Sigmoid colon (tissue), 4 donors: ENCODE results near the gene TENM3.

Experiments
- EP300 ChIP-seq, 4 donors: sonication (generic); formaldehyde crosslinking; IDR thresholded peaks; one replicate each; pipeline ENCODE4 v1.6.1; 2017; ENCODE audit warnings: antibody characterized with exemption in 4 of 4
- POLR2A ChIP-seq, 2 donors: fragments of 450-650 bp; IDR thresholded peaks; one replicate each; pipeline ENCODE4 v1.6.1; 2016; ENCODE audit warnings: antibody characterized with exemption in 2 of 2, mild to moderate bottlenecking in 2 of 2, moderate library complexity in 2 of 2
- POLR2AphosphoS5 ChIP-seq, 4 donors: sonication (generic); formaldehyde crosslinking; IDR thresholded peaks; one replicate each; pipeline ENCODE4 v1.6.1; 2017; ENCODE audit warnings: antibody characterized with exemption in 4 of 4
- TF ChIP-seq, protein P1 (sequence below), 4 experiments: fragments of 450-650 bp in 3 of 4; fragments of 200-600 bp in 1 of 4; IDR thresholded peaks; one replicate each; pipeline ENCODE4 v1.5.1; 2016 to 2019; ENCODE audit warnings: antibody characterized with exemption in 4 of 4, mild to moderate bottlenecking in 3 of 4, moderate library complexity in 2 of 4

DNA sequence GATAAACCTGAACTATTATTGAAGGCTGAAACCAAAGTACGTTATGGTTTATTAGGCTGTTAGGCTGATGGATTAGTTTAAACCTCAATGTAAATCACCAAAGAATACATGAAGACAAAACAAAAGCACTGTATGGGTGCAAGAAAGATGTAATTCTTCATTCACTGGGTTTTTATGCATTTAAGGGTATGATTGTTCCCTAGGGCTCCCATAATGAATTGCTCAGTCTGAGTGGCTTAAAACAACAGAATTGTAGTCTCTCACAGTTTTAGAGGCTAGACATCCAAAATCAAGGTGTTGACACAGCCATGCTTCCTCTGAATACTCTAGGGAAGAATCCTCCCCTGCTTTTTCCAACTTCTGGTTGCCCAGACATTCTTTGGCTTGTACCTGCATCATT lies 222.8 kb downstream of the TENM3 start:
- TF ChIP-seq EP300 (IDR thresholded peaks at IDR 0.05) (no peak), POLR2AphosphoS5 (IDR thresholded peaks at IDR 0.05) (no peak), POLR2A (IDR thresholded peaks at IDR 0.05) (no peak)
- TF ChIP-seq, protein P1, sequence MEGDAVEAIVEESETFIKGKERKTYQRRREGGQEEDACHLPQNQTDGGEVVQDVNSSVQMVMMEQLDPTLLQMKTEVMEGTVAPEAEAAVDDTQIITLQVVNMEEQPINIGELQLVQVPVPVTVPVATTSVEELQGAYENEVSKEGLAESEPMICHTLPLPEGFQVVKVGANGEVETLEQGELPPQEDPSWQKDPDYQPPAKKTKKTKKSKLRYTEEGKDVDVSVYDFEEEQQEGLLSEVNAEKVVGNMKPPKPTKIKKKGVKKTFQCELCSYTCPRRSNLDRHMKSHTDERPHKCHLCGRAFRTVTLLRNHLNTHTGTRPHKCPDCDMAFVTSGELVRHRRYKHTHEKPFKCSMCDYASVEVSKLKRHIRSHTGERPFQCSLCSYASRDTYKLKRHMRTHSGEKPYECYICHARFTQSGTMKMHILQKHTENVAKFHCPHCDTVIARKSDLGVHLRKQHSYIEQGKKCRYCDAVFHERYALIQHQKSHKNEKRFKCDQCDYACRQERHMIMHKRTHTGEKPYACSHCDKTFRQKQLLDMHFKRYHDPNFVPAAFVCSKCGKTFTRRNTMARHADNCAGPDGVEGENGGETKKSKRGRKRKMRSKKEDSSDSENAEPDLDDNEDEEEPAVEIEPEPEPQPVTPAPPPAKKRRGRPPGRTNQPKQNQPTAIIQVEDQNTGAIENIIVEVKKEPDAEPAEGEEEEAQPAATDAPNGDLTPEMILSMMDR (IDR thresholded peaks at IDR 0.05), result no peak
